Sigmoid colon (tissue), 4 donors: ENCODE measurements around the gene UBR3.
A peak's percentile ranks its signal among the peaks of the same experiment; 100 is the strongest.

Experiments used
- CTCF ChIP-seq, 4 experiments: fragments of 450-650 bp in 3 of 4; fragments of 200-600 bp in 1 of 4; IDR thresholded peaks; one replicate each; pipeline ENCODE4 v1.5.1; 2016 to 2019; ENCODE audit warnings: antibody characterized with exemption in 4 of 4, mild to moderate bottlenecking in 3 of 4, moderate library complexity in 2 of 4
- EP300 ChIP-seq, 4 donors: sonication (generic); formaldehyde crosslinking; IDR thresholded peaks; one replicate each; pipeline ENCODE4 v1.6.1; 2017; ENCODE audit warnings: antibody characterized with exemption in 4 of 4
- POLR2A ChIP-seq, 2 donors: fragments of 450-650 bp; IDR thresholded peaks; one replicate each; pipeline ENCODE4 v1.6.1; 2016; ENCODE audit warnings: antibody characterized with exemption in 2 of 2, mild to moderate bottlenecking in 2 of 2, moderate library complexity in 2 of 2
- POLR2AphosphoS5 ChIP-seq, 4 donors: sonication (generic); formaldehyde crosslinking; IDR thresholded peaks; one replicate each; pipeline ENCODE4 v1.6.1; 2017; ENCODE audit warnings: antibody characterized with exemption in 4 of 4

- TF ChIP-seq CTCF (IDR thresholded peaks at IDR 0.05) (no peak), EP300 (IDR thresholded peaks at IDR 0.05) (no peak), POLR2AphosphoS5 (IDR thresholded peaks at IDR 0.05) (peak in 1 of 4 donors; percentile 11), POLR2A (IDR thresholded peaks at IDR 0.05) (no peak)
Observed at GRCh38 chr2:170091436-170091835, 264.2 kb downstream of the UBR3 start.
